ENCODE data around the gene HTR1D.

The HTR1D gene

DNA sequence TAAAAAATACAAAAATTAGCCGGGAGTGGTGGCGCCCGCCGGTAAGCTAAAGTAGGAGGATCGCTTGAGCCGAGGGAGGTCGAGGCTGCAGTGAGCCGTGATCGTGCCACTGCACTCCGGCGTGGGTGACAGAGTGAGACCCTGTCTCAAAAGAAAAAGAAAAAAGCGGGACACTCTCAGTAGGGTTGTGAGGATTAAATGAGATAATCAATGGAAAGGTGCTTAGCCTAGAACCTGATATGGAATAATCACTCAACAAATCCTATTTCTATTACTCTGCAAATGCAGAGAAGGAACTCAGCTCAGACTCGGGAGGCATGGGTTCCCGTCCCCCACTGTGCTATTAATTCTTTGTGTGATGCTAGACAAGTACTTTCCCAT is 48.1 kb downstream of the HTR1D start:
- no peak for DNase-seq
- Histone ChIP-seq H3K36me3 (replicated peaks) (no peaks in the 10 kb centered on the region), H3K4me3 (ENCODE audit: low read depth, low read length) (peak overlapping the region; percentile 86), H3K27ac (peak overlapping the region; percentile 90), H3K27me3 (replicated peaks) (no peaks in the 10 kb centered on the region)
- TF ChIP-seq, protein P1, sequence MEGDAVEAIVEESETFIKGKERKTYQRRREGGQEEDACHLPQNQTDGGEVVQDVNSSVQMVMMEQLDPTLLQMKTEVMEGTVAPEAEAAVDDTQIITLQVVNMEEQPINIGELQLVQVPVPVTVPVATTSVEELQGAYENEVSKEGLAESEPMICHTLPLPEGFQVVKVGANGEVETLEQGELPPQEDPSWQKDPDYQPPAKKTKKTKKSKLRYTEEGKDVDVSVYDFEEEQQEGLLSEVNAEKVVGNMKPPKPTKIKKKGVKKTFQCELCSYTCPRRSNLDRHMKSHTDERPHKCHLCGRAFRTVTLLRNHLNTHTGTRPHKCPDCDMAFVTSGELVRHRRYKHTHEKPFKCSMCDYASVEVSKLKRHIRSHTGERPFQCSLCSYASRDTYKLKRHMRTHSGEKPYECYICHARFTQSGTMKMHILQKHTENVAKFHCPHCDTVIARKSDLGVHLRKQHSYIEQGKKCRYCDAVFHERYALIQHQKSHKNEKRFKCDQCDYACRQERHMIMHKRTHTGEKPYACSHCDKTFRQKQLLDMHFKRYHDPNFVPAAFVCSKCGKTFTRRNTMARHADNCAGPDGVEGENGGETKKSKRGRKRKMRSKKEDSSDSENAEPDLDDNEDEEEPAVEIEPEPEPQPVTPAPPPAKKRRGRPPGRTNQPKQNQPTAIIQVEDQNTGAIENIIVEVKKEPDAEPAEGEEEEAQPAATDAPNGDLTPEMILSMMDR (IDR thresholded peaks at IDR 0.05; ENCODE audit: low read depth, low read length, missing control alignments), result no peak
- in situ Hi-C loops (cut with HindIII; ENCODE audit: low pct_ligation_motif_present, low sequenced_read_pairs), result no loop called here

DNA sequence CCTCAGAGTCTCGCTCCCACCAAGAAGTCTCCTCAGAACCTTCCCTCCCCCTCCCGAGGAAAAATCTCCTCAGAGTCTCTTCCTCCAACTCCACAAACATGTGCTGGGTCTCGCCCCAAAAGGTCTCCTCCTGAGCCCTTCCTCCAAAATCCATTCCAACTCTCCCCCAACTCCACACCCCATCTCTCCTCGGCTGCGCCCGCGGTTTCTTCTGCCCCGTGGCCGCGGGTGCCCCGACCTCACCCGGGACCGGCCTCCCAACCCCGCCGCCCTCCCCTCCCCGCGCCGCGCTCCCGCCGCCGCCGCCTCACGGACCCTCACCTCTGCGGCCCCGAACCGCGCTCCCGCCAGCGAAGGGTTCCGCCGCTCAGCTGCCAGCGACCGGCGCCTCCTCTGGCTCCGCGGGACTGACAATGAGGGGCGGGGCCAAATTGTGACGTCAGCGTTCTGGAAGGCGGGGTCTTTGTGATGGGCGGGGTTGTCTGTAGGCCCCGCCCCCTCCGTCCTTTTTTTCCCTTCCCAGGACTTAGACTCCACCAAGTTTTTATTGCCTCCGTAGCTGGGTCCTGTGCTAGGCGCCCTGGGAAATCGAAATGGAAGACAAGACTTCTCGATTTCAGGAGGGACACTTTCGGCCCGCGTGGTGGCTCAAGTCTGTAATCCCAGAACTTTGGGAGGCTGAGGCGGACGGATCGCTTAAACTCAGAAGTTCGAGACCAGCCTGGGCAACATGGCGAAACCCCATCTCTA is 48.7 kb downstream of the HTR1D start, which contains the start of gene LUZP1:
LUZP1 (minus strand) TSS at position 412 of the 750 bp plus-strand sequence.
- peak within 1 kb of the TSS; percentile 86 for H3K4me3 ChIP-seq (ENCODE audit: low read depth, low read length)
- peak within 1 kb of the TSS; percentile 90 for H3K27ac ChIP-seq
- H3K27me3 ChIP-seq (replicated peaks), result no peaks in the 10 kb centered on the region
- TF ChIP-seq, protein P1 (IDR thresholded peaks at IDR 0.05; ENCODE audit: low read depth, low read length, missing control alignments), result no peak
- DNase-seq, result peak; percentile 71
- H3K36me3 ChIP-seq (replicated peaks), result no peaks in the 10 kb centered on the region
- in situ Hi-C loops (cut with HindIII; ENCODE audit: low pct_ligation_motif_present, low sequenced_read_pairs), result no loop called here

DNA sequence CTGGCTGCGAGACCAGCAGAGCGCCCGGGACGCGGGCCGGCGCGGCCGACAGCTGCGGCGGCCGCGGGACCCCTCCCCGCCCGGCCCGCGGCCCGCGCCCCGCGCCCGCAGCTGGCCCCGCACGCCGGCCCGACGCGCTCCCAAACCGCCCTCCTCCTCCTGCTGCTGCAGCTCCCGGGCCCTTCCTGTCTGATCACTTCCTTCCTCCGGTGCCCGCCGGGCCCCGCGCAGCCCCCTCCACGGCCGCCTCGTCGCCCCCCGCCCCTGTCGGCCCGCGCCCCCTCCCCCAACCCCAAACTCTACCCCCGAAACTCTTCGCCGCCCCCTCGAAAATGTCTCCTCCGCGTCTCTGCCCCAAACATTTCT is 49.2 kb downstream of the HTR1D start:
- DNase-seq, result no peak
- TF ChIP-seq, protein P1 (IDR thresholded peaks at IDR 0.05; ENCODE audit: low read depth, low read length, missing control alignments), result no peak
- Histone ChIP-seq H3K36me3 (replicated peaks) (no peaks in the 10 kb centered on the region), H3K27me3 (replicated peaks) (no peaks in the 10 kb centered on the region), H3K27ac (peak overlapping the region; percentile 90), H3K4me3 (ENCODE audit: low read depth, low read length) (peak overlapping the region; percentile 86)
- in situ Hi-C loops (cut with HindIII; ENCODE audit: low pct_ligation_motif_present, low sequenced_read_pairs), result no loop called here

DNA sequence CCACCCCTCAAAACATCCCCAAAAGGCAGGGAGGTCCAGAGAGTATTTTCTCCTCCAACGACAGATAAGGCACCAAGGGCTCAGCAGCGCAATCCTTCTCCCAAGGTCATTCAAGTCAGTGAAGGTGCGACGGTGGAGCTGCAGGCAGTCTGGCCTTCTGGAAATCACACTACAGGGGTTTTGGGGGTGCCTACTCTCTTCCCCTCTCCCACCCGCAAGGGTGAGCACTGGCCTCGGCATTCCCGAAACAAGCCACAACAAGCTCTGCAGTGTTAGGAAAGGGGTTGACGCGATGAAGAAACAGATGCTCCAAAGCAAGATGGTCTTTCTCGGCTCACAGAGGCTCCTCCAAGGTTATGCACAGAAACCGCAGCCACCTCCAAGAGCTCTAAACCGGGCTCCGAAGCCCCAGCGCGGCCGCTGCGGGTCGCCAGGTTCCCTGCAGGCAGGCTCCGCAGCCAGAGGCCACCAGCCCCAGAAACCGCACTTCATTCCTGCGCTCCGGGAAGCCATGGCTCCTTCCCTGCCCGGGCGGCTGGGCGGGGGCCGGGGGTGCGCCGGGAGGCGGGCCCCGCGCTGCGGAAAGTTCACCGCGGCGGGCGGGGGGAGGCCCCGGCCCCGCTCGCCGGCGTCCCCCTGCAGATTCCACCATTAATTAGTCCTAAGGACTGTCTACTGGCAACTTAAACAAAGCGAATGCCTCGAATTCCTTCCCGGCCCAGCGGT is 49.8 kb downstream of the HTR1D start:
- Histone ChIP-seq H3K27ac (peak overlapping the region; percentile 90), H3K27me3 (replicated peaks) (no peaks in the 10 kb centered on the region), H3K4me3 (ENCODE audit: low read depth, low read length) (peak overlapping the region; percentile 86), H3K36me3 (replicated peaks) (no peaks in the 10 kb centered on the region)
- DNase-seq, result peak; percentile 51
- TF ChIP-seq, protein P1 (IDR thresholded peaks at IDR 0.05; ENCODE audit: low read depth, low read length, missing control alignments), result no peak
- in situ Hi-C loops (cut with HindIII; ENCODE audit: low pct_ligation_motif_present, low sequenced_read_pairs), result no loop called here

DNA sequence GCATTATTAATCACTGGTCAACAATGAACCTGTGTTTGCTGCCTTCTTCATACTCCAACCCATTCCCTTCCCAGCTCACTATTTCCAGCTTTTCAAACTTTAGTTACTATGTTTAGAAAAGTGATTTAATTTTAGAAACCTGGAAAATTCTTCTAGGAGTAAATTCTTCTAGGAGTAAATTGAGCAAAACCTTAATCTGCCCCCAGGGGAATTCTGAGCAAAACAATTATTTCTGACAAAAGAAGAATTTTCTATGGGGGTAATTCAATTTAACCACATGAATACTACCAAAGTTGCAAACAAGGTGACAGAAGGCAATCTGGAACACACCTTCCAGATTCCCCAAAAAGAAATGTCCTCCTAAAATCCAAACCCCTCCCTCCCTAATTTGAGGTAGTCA is 50.4 kb downstream of the HTR1D start:
- Histone ChIP-seq H3K36me3 (replicated peaks) (no peaks in the 10 kb centered on the region), H3K27ac (peak overlapping the region; percentile 90), H3K4me3 (ENCODE audit: low read depth, low read length) (peak overlapping the region; percentile 86), H3K27me3 (replicated peaks) (no peaks in the 10 kb centered on the region)
- no peak for DNase-seq
- in situ Hi-C loops (cut with HindIII; ENCODE audit: low pct_ligation_motif_present, low sequenced_read_pairs), result no loop called here
- TF ChIP-seq, protein P1 (IDR thresholded peaks at IDR 0.05; ENCODE audit: low read depth, low read length, missing control alignments), result no peak
